Stimulated activated CD8-positive, alpha-beta memory T cell treated with anti-CD3 and anti-CD28 coated beads, Interleukin-12 subunit alpha, Interleukin-12 subunit beta, amount 100 ng/mL, for 4 hours (primary cell): Measurements from ENCODE around the gene KMT5C.

Experiments used
- DNase-seq: peaks from one replicate; pipeline ENCODE4 v3.0.0-alpha.2; 2020; ENCODE audit warnings: low read depth

Gene KMT5C

GRCh38 chr19:55386493-55386971 lies 46.9 kb downstream of the KMT5C start:
- no peak for DNase-seq

- DNase-seq = no peak
Observed at GRCh38 chr19:55387736-55388497, 48.2 kb downstream of the KMT5C start.

GRCh38 chr19:55389386-55390317 lies 50.0 kb downstream of the KMT5C start:
- no peak for DNase-seq

- DNase-seq = no peak
Observed at GRCh38 chr19:55390461-55390880, 50.8 kb downstream of the KMT5C start.

GRCh38 chr19:55391191-55391670 lies 51.6 kb downstream of the KMT5C start:
- no peak for DNase-seq

GRCh38 chr19:55391702-55392615 lies 52.3 kb downstream of the KMT5C start:
- DNase-seq = no peak

- no peak for DNase-seq
Observed at GRCh38 chr19:55392820-55393761, 53.4 kb downstream of the KMT5C start.
